Measurements from ENCODE around the gene SERPINA7.
"Not testable (repeated sequence)": the region's sequence is repeated elsewhere in the genome, so short reads cannot be mapped to it uniquely, and the experiment has no call there.

SERPINA7 gene

GRCh38 chrX:106038625-106039024 is at the start of gene SERPINA7:
SERPINA7 (minus strand) TSS chrX:106038727; CDS start chrX:106037058, 1,669 bp downstream.
- DNase-seq, result no peak

- DNase-seq, result no peak
Observed at GRCh38 chrX:106069048-106069447, 30.5 kb upstream of the SERPINA7 start.

GRCh38 chrX:106050054-106050453 is 11.5 kb upstream of the SERPINA7 start:
- DNase-seq, result no peak

- no peak for DNase-seq
Observed at GRCh38 chrX:106042296-106042695, 3.8 kb upstream of the SERPINA7 start.

- no peak for DNase-seq
Observed at GRCh38 chrX:106040861-106041260, 2.3 kb upstream of the SERPINA7 start.

- no peak for DNase-seq
Observed at GRCh38 chrX:106039920-106040319, 1.4 kb upstream of the SERPINA7 start.

GRCh38 chrX:106037835-106038473 is 573 bp downstream of the SERPINA7 start:
- no peak for DNase-seq

- DNase-seq, result no peak
Observed at GRCh38 chrX:106036716-106037115, 1.8 kb downstream of the SERPINA7 start.

- DNase-seq, result no peak
Observed at GRCh38 chrX:106035064-106035463, 3.5 kb downstream of the SERPINA7 start.

- DNase-seq, result no peak
Observed at GRCh38 chrX:106023947-106024346, 14.6 kb downstream of the SERPINA7 start.

- no peak for DNase-seq
Observed at GRCh38 chrX:106022238-106022637, 16.3 kb downstream of the SERPINA7 start.

- DNase-seq, result no peak
Observed at GRCh38 chrX:106014119-106014775, 24.3 kb downstream of the SERPINA7 start.

- no peak for DNase-seq
Observed at GRCh38 chrX:106009145-106009544, 29.4 kb downstream of the SERPINA7 start.

GRCh38 chrX:106007815-106008214 is 30.7 kb downstream of the SERPINA7 start:
- no peak for DNase-seq

- no peak for DNase-seq
Observed at GRCh38 chrX:106005684-106006083, 32.8 kb downstream of the SERPINA7 start.

- not testable (repeated sequence) for DNase-seq
Observed at GRCh38 chrX:106000609-106001008, 37.9 kb downstream of the SERPINA7 start.

GRCh38 chrX:106000203-106000602 is 38.3 kb downstream of the SERPINA7 start:
- no peak for DNase-seq

GRCh38 chrX:105999294-105999693 is 39.2 kb downstream of the SERPINA7 start:
- DNase-seq, result no peak

GRCh38 chrX:105988487-105988886 is 50.0 kb downstream of the SERPINA7 start:
- not testable (repeated sequence) for DNase-seq
